Measurements from ENCODE around the gene ST7. TPM values are rescaled to one million over a fixed set of nuclear protein-coding genes. Genes with fewer than 3 reads are reported as not detected.

The ST7 gene
- total and polyA plus RNA-seq, 2 of the 8 experiments (the other 6 are each of a cell fraction or from before 2014, with no cell fraction given), result 16.3 to 18.0 TPM

GRCh38 chr7:117185124-117185523 is 231.8 kb downstream of the ST7 start (continued):
- no peak for TF ChIP-seq CHD7 (IDR thresholded peaks at IDR 0.05; ENCODE audit: insufficient replicate concordance, low read length)
- TF ChIP-seq HDAC2 (IDR thresholded peaks at IDR 0.05; ENCODE audit: borderline replicate concordance in 1 of 2, low read depth in 2 of 2, low read length in 2 of 2), result no peak
- TF ChIP-seq E2F6 (IDR thresholded peaks at IDR 0.05), result no peak
- no peak for TF ChIP-seq CBX5 (IDR thresholded peaks at IDR 0.05; ENCODE audit: low read depth, low read length)

All from H1 (cell line).